HG03378 (cell line): ENCODE measurements around the gene RHOT1.
"Not testable (repeated sequence)": the region's sequence is repeated elsewhere in the genome, so short reads cannot be mapped to it uniquely, and the experiment has no call there.

ENCODE experiments used
- ATAC-seq: cut with Tn5 transposase; IDR thresholded peaks from one replicate; pipeline ENCODE4 v1.9.1; 2021; ENCODE audit warnings: mild to moderate bottlenecking, moderate library complexity; ENCODE audit not compliant: unreplicated experiment

Gene RHOT1

DNA sequence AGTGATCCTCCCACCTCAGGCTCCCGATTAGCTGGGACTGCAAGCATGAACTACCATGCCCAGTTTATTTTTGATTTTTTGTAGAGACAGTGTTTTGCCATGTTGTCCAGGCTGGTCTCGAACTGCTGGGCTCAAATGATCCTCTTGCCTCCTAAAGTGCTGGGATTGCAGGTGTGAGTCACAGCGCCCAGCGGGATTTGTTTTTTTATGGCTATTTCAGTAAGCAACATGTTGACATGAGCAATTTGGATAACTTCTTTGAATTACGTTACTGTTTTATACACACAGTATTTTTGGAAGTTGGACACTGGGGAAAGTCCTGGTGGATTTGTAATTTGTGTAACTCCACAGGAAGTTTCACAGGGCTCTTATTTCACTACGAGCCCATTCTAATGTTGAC lies 18.5 kb upstream of the RHOT1 start:
- no peak for ATAC-seq

DNA sequence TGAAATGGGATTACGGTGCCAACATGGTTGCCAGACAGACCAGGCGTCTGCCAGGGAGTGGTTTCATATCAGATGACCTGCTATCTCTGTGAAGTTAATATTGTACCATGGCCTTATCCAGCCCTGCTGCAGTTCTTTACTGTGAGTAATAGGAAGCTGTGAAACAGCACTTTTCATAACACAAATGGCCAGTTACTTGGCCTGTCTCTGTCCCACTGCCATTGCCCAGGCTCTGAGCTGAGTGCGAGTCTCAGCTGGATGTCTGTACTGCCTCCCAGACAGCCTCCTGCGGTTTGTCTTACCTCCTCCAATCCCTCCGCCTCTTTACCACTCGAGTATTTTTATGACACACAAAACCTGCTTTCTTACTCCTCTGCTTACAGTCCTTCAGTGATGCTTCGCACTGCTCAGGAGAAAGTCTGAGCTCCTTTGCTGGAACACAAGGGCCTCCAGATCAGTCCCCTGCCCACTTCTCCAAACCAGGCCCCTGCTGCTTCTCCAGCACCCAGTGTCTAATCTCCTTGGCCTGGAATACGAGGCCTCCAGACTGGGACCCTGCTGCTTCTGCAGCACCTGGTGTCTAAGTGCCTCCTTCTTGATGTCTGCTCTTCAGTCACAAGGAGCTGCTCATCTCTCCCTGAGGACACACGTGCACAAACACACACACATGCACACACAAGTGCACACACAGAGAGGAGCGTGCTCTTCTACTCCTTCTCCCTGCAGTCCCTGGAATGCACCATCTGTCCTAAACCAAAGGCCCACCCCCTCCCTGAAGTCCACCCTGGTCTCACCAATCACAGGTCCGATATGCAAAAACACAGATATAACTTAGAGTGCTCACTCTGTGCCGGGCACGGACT lies 17.1 kb upstream of the RHOT1 start:
- no peak for ATAC-seq

DNA sequence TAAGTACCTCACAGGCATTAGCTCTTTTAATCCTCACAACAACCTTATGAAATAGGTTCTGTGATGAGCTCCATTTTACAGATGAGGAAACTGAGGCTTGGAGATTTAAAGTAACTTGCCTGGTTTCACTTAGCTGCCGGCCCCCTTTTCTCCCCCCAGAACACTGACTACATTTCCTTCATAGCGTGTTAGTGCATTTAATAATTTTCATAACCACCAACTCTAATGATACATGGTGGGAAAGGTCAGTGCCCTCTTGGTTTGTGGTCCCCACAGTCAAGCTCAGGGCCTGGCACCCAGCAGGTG lies 16.5 kb upstream of the RHOT1 start:
- ATAC-seq: no peak

GRCh38 chr17:32126325-32126724 lies 16.0 kb upstream of the RHOT1 start:
- ATAC-seq: no peak

DNA sequence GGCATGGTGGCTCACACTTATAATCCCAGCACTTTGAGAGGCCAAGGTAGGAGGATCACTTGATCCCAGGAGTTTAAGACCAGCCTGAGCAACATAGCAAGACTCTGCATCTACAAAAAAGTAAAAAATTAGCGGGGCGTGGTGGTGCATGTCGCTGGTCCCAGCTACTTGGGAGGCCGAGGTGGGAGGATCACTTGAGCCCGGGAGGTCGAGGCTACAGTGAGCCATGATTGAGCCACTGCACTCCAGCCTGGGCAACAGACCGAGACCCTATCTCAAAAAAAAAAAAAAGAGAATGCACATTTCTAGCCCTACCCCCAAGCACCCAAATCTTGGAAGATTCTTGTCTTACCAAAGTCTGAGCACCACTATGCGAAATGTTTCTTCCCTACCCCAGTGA lies 15.6 kb upstream of the RHOT1 start:
- ATAC-seq: no peak

DNA sequence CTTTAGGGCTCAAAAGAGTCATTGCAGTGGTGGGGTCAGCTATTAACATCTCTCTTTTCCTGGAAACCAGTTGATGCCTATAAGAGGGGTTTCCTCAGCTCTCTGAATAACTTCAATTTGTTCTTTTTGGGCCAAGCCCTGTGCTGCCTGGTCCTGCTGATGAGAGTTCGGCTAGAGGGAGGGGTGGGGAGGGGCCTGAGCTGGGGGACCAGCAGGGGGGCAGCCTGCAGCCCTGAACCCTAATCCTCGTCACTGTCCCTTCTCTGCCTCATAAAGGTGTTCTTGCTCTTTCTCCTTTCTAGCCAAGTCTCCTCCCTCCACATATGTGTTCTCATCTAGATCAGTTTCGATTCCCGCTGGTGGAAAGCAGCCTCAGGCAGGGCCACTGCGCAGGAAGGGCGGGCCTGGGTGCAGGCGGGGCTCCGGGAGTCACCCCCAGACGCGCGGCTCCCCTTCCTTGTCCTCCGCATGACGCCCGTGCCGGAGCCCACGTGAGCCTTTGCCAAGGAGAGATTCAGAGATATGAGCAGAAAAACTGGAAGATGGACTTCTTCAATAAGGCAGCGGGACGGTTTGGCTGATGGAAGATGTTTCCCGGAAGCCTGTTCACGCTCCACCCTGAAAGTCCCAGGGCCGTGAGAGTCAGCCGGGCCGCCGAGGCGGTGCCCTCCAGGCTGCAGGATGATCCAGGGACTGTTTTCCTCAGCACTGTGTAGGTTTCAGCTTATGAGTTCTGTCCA lies 15.0 kb upstream of the RHOT1 start:
- peak; percentile 78 for ATAC-seq

DNA sequence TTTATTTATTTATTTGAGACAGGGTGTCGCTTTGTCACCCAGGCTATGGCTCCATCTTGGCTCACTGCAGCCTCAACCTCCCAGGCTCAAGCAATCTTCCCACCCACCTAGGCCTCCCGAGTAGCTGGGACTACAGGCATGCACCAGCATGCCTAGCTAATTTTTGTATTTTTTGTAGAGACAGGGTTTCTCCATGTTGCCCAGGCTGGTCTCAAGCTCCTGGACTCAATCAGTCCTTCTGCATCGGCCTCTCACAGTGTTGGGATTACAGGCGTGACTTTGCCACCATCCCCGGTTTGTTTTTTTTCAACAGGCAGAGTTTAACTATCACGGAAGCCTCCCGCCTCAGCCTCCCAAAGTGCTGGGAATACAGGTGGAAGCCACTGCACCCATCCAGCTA lies 13.8 kb upstream of the RHOT1 start:
- ATAC-seq: not testable (repeated sequence)

DNA sequence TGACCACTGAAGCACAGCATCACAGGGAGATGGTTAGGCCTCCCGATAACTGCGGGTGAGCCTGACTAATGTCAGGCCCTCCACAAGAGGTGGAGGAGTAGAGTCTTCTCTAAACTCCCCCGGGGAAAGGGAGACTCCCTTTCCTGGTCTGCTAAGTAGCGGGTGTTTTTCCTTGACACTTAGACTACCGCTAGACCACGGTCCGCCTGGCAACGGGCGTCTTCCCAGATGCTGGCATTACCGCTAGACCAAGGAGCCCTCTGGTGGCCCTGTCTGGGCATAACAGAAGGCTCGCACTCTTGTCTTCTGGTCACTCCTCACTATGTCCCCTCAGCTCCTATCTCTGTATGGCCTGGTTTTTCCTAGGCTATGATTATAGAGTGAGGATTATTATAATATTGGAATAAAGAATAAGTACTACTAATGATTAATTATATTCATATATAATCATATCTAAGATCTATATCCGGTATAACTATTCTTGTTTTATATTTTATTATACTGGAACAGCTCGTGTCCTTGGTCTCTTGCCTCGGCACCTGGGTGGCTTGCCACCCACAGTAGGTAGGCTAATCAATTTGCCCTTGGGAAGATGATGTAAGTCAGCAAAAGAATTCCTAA lies 6.7 kb upstream of the RHOT1 start:
- not testable (repeated sequence) for ATAC-seq

DNA sequence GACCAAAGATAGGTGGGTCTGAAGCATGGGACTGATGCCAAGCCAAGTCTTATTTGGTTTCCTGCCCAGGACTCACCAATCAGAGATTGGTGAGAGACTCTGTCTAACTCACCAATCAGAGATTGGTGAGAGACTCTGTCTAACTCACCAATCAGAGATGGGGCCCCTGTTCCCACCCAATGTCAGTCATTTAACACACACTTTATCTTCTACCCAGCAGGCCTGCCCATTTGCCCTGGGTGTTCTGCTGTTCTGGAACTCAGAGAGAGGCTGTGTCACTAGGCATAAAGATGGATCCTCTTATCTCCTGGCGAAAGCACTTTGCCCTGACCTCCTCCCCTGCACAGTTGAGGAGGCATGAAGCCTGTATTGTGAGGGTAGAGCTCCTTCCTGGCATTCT lies 5.4 kb upstream of the RHOT1 start:
- no peak for ATAC-seq

DNA sequence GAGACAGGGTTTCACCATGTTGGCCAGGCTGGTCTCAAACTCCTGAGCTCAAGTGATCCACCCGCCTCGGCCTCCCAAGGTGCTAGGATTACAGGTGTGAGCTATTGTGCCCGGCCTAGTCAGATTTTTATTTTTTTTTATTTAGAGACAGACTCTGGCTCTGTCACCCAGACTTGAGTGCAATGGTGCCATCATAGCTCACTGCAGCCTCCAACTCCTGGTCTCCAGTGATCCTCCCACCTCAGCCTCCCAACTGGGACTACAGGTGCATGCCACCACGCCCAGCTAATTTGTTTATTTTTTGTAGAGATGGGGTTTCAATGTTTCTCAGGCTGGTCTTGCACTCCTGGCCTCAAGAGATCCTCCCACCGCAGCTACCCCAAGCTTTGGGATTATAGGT lies 2.8 kb upstream of the RHOT1 start:
- ATAC-seq: not testable (repeated sequence)

DNA sequence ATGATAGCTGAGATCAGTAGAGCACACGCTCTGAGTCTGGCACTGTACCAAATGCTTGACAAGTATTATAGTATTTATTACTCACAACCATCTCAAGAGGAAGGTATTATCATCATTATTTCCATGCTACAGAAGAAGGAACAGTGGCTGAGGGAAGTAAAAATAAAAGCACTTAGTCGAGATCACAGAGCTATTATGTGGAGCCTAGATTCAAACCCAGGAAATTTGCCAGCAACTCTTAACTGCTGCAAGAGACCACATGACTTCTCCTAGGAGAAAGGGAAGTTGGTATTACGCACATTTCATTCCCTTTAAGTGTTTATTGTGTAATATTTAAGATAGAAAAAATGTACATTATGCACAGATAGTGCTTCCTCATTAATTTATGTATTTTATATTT lies 1.0 kb upstream of the RHOT1 start:
- ATAC-seq: no peak

GRCh38 chr17:32141679-32142037 lies 644 bp upstream of the RHOT1 start:
- ATAC-seq: no peak

- no peak for ATAC-seq
These were observed 690 bp downstream of the RHOT1 start for GRCh38 chr17:32142857-32143526.

DNA sequence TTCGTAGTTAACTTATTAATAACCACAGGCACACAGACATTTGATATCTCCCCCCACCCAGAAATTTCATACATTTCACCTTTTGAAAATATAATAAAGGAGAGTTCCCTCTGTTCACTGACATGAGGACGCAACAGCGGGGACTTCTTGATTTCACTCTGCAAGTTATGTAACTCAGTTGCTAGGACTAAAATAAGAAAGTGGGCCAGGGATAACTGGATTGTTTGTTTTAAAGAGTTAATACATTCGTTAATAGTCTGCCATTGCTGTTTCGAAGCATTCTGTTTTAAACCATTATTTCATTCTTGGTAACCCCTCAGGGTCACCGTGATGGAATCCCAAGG lies 1.2 kb downstream of the RHOT1 start:
- no peak for ATAC-seq

GRCh38 chr17:32144442-32144841 lies 2.1 kb downstream of the RHOT1 start:
- ATAC-seq: not testable (repeated sequence)

DNA sequence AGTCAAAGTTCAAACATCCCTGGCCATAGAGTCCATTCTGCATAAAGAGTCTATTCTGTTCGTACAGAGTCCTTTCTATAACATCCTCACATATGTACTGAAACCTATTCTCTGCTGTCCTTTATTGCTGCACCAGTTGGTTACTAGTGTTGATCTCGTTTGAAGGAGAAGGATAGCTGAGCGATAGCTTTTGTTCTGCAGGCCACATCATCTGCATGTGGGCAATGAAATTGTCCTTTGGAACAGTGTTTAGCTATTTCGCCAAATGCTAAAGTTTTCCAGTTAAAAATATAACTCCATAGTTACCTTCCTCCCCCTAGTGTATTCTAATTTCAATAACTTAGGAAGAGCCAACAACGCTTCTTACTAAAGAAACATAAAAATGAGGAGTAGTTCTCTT lies 6.0 kb downstream of the RHOT1 start:
- ATAC-seq: no peak

GRCh38 chr17:32150358-32150757 lies 8.1 kb downstream of the RHOT1 start:
- ATAC-seq: no peak

DNA sequence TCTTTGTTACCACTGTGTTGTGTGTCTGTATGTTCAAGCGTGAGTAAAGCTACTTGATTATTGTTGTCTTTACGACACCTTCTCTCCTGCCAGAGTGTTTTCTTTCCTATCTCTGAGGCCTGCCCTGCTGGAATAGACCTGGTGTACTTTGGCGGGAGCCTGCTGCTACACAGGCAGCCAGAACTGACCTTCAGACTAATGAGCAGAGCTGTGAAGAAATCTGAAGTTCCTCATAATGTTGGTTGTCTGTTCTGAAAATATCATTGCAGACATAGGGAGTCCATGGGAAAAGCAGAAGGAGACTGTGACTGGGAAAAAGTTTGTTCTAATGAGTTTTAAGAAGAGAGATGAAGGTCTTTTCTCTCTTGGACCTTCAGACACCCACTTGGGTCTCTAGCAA lies 9.8 kb downstream of the RHOT1 start:
- no peak for ATAC-seq

DNA sequence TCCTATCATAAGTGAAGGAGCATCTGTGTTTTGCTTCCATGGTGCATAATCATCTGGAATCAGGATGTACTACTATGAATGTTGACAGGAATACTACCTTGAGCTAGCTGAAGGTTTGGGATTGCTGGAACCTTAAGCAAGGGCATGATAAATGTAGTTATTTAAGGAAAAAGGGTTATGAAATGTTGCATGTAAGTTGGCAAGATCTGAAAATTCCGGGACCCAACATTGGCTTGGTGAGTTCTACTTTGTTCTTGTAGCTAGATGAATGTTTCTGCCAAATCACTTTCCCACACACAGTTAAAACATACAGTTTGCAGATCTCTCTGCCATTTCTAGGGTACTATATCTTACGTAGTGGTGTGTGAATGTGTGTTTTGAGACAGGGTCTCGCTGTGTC lies 13.6 kb downstream of the RHOT1 start:
- no peak for ATAC-seq

- no peak for ATAC-seq
These were observed 14.4 kb downstream of the RHOT1 start for GRCh38 chr17:32156656-32157055.

DNA sequence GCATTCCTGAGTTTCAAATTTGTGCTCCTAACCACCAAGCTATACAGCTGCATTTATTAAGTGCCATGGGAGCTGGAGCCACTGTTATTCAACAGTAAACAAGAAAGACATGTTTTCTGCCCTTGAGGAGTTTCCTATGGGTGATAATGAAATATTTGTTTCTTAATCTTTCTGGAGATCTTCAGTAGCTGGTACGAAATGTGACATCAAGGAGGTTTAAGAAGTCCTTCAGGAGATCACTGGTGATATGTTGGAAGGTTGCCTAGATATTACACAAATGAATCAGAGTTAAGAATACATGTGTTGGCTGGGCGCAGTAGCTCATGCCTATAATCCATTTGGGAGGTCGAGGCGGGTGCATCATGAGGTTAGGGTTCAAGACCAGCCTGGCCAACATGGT lies 14.9 kb downstream of the RHOT1 start:
- no peak for ATAC-seq
